Ovary (tissue), 9 donors: ENCODE measurements around the gene SLC7A5. TPM values are rescaled to one million over a fixed set of nuclear protein-coding genes. Genes with fewer than 3 reads are reported as not detected.
"Not testable (repeated sequence)": the region's sequence is repeated elsewhere in the genome, so short reads cannot be mapped to it uniquely, and the experiment has no call there.

Experiments
- DNase-seq, 5 donors: peaks; one replicate each; pipeline ENCODE4 v3.0.0-alpha.2; 2019 to 2020
- H3K27ac ChIP-seq, 2 donors: fragments of 200-600 bp; one replicate each; pipeline versions ENCODE4 v1.5.1 to v1.8.0; 2019 to 2022
- H3K27me3 ChIP-seq: fragments of 200-600 bp; one replicate; pipeline ENCODE4 v1.8.0; 2022
- H3K36me3 ChIP-seq: fragments of 200-600 bp; sonication (generic); one replicate; pipeline ENCODE4 v1.5.1; 2019
- H3K4me1 ChIP-seq: one replicate; pipeline ENCODE4 v1.8.1; 2013; ENCODE audit warnings: mild to moderate bottlenecking, moderate library complexity; ENCODE audit not compliant: insufficient read depth
- H3K4me3 ChIP-seq: fragments of 200-600 bp; sonication (generic); one replicate; pipeline ENCODE4 v1.5.1; 2017
- H3K9me3 ChIP-seq, 2 donors: fragments of 200-600 bp in 1 of 2; sonication (generic) in 1 of 2; one replicate each; pipeline versions ENCODE4 v1.5.1 to v1.8.1; 2013 to 2019; ENCODE audit warnings: mild to moderate bottlenecking in 1 of 2, moderate library complexity in 1 of 2
- EP300 ChIP-seq: sonication (generic); formaldehyde crosslinking; IDR thresholded peaks from one replicate; pipeline ENCODE4 v1.6.1; 2017; ENCODE audit warnings: antibody characterized with exemption
- POLR2A ChIP-seq: fragments of 450-650 bp; IDR thresholded peaks from one replicate; pipeline ENCODE4 v1.6.1; 2017; ENCODE audit warnings: antibody characterized with exemption, mild to moderate bottlenecking, moderate library complexity
- WGBS, 3 donors: extraction: QIAGEN DNeasy Blood & Tissue Kit in 1 of 3; methylation state at CpG; one replicate each; pipeline versions ENCODE4 v1.1.5 to v1.1.7; 2013 to 2017; 5-methylcytosine and 5-hydroxymethylcytosine counted together
- intact Hi-C, 4 donors: fragments of 100-400 bp; cut with DNase I; formaldehyde crosslinking; loops; one replicate each; pipeline versions ENCODE4 v1.11.0 to v1.15.1; 2022 to 2023
- polyA plus RNA-seq, 2 donors: library from polyadenylated mRNA; stranded (reverse); fragments of 200-250 nt in 1 of 2; fragments of 350-450 nt in 1 of 2; fragmentation: Illumina TruSeq in 1 of 2; extraction: RNeasy Lipid Tissue Mini Kit (QIAGEN cat#74804) in 1 of 2; gene quantifications; one replicate each; pipeline ENCODE4 v1.2.3, GENCODE V29; 2013 to 2014
- total RNA-seq, 7 donors: library from RNA; depleted of rRNA in 2 of 7; stranded (reverse); fragments of >200 nt in 2 of 7; fragmentation: NEBNext Ultra II Directional in 3 of 7; extraction: Animal tissue kit (Norgen Biotek cat#: 25700) in 3 of 7; gene quantifications; one replicate each; pipeline versions ENCODE4 v1.1.0 to v1.2.4, GENCODE V29; 2016 to 2023
- TF ChIP-seq, protein P1 (sequence below), 3 donors: fragments of 450-650 bp in 2 of 3; fragments of 200-600 bp in 1 of 3; IDR thresholded peaks; one replicate each; pipeline versions ENCODE4 v1.5.1 to v1.8.0; 2016 to 2022; ENCODE audit warnings: antibody characterized with exemption in 3 of 3, mild to moderate bottlenecking in 1 of 3
- donor health status: DM: no; HTN: no; CAD: no; lungs with moderate emphysema.
- donor health status: DM: no; HTN: no; CAD: no.
- donor health status: Bipolar disorder and iron deficiency.
- donor health status: DM: yes; HTN: yes; CAD: no.
- donor health status: DM: no; HTN: no; CAD: no.
- donor health status: DM: yes; HTN: yes; CAD: no.

SLC7A5 gene
- total and polyA plus RNA-seq, 9 donors: 3.1 to 64.3 (median 9.2) TPM

DNA sequence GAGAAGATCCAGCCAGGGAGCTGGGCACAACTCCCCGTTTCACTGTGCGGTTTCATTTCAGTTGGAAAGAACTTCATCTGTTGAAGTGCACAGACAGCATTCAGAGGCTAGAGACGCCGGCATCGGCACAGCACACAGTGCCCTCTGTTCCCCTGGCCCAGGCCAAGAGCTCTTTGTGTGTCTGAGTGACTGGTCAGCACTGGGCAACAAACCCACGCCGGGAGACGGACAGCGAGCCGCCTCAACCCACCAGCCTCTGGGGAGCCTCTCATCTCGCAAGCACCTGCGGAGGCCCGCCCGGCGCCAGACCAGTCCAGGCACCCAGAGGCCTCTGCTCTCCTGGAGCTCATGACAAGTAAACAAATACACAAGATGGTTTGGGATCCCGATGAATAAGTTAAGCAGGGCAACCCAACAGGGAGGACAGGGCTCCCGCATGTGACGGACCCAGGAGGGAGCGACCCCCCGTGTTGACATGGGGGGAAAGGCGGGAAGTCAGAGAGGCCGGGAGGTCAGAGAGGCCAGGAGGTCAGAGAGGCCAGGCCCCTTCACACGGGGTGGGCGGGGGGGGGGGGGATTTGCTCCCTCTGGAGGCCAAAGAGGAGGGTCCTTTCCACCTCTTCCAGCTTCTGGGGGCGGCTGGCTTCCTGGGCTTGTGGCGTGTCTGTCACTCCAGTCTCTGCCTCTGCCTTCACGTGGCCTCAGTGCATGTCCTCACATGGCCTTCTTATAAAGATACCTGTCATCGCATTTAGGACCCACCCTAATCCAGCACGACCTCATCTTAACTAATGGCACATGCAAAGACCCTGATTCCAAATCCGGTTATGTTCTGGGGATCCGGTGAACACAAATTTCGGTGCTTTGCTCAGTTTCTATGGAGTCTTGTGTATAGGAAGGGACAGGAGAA, 77.8 kb downstream of the SLC7A5 start:
- H3K9me3 ChIP-seq: no peaks in the 10 kb centered on the region
- H3K27ac ChIP-seq: no peak overlapping the region
- peaks cover 2% of the 10 kb centered on the region for H3K4me1 ChIP-seq
- no peak overlapping the region for H3K4me3 ChIP-seq
- intact Hi-C loops: no loop called here
- no peak for DNase-seq
- no peaks in the 10 kb centered on the region for H3K36me3 ChIP-seq
- 76 to 80% (median 79%) methylated on average over 30 to 32 of the region's 32 CpGs for WGBS, 3 donors
- no peaks in the 10 kb centered on the region for H3K27me3 ChIP-seq
- TF ChIP-seq, protein P1, sequence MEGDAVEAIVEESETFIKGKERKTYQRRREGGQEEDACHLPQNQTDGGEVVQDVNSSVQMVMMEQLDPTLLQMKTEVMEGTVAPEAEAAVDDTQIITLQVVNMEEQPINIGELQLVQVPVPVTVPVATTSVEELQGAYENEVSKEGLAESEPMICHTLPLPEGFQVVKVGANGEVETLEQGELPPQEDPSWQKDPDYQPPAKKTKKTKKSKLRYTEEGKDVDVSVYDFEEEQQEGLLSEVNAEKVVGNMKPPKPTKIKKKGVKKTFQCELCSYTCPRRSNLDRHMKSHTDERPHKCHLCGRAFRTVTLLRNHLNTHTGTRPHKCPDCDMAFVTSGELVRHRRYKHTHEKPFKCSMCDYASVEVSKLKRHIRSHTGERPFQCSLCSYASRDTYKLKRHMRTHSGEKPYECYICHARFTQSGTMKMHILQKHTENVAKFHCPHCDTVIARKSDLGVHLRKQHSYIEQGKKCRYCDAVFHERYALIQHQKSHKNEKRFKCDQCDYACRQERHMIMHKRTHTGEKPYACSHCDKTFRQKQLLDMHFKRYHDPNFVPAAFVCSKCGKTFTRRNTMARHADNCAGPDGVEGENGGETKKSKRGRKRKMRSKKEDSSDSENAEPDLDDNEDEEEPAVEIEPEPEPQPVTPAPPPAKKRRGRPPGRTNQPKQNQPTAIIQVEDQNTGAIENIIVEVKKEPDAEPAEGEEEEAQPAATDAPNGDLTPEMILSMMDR (IDR thresholded peaks at IDR 0.05): no peak
- no peak for TF ChIP-seq EP300
- TF ChIP-seq POLR2A: no peak

DNA sequence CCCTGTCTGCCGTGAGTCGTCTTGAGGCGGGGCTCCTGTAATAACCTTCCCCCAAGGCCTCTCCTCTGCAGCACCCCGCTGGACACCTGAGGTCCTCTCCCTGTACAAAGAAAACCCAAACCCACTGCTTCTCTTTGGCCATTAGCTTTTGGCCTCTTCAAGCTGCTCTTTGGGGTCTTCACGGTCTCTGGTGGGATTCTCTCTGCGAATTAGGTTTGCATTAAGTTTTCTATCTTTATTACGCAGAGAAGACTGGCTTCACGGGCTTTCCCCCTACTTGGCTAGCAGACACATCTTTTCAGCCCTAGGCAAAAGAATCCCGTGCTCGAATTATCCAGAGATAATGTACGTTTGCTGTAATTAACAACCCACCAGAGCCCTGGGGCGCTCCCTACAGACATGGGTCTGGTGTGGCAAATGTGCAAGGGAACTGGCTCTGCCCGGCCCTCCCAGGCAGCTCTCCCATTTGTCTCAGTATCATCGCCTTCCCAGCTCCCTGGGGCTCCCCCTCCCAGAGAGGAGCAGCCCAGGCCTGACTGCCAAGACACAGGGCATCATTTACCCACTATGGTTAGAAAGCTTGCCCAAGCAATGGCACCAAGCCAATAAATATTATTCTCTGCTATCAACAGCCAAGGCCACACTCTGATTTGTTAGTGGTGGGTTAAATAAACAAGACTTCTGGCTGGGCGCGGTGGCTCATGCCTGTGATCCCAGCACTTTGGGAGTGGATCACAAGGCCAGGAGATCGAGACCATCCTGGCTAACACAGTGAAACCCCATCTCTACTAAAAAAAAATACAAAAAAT, 78.8 kb downstream of the SLC7A5 start:
- no peak for TF ChIP-seq EP300
- Histone ChIP-seq H3K4me3 (no peak overlapping the region), H3K9me3 (no peaks in the 10 kb centered on the region), H3K27me3 (no peaks in the 10 kb centered on the region), H3K27ac (no peak overlapping the region), H3K36me3 (no peaks in the 10 kb centered on the region), H3K4me1 (peaks cover 2% of the 10 kb centered on the region)
- DNase-seq: peak in 4 of 5 donors; percentile 29 to 58 (median 46)
- intact Hi-C loops: no loop called here
- WGBS, 3 donors: 38 to 46% (median 43%) methylated on average over 17 of the region's 17 CpGs

DNA sequence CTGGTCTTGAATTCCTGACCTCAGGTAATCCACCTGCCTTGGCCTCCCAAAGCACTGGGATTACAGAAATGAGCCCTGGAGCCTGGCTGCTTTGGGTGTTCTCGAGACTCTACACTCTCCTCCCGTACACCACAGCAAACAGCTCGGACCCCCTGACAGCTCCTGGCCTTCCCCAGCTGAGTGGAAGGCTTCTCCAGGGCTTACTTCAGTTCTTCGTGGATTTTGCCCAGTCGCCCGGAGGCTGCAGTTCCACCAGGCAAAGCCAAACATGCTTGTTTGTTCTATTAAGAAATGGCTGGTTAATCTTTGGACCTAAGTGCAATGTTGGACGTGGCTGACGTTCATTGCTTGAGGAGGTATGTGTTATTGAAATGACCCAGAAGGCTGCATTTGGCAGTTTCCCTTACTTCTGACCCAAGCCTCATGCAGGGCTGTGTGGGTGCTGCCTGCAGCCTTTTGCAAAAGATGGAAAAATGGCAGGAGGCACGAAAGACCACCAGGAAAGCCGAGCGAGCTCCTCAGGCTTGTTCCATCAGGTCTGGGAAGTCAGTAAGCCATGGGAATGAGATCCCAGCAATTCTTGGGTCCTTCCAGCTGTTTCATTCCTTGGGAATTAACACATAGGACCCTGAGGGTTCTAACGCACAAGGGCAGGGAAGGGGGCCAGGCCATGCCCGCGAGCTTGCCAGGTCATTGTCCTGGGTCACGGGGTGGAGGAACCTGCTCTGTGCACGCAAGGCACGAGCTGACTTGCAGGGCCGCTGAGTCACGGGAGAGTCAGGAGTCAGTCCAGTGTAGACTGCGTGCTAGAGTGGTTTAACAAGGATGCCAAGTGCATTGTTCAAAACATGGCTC, 79.6 kb downstream of the SLC7A5 start:
- intact Hi-C loops: loop anchor here in 1 of 4 donors (10.0 kb wide), 1 partner anchor 65 kb away; no protein-coding TSS in a partner anchor
- Histone ChIP-seq H3K27me3 (no peaks in the 10 kb centered on the region), H3K27ac (no peak overlapping the region), H3K9me3 (no peaks in the 10 kb centered on the region), H3K4me3 (no peak overlapping the region), H3K36me3 (no peaks in the 10 kb centered on the region), H3K4me1 (peaks cover 2% of the 10 kb centered on the region)
- TF ChIP-seq, protein P1 (IDR thresholded peaks at IDR 0.05): no peak
- 67 to 81% (median 68%) methylated on average over 20 of the region's 20 CpGs for WGBS, 3 donors
- no peak for DNase-seq

DNA sequence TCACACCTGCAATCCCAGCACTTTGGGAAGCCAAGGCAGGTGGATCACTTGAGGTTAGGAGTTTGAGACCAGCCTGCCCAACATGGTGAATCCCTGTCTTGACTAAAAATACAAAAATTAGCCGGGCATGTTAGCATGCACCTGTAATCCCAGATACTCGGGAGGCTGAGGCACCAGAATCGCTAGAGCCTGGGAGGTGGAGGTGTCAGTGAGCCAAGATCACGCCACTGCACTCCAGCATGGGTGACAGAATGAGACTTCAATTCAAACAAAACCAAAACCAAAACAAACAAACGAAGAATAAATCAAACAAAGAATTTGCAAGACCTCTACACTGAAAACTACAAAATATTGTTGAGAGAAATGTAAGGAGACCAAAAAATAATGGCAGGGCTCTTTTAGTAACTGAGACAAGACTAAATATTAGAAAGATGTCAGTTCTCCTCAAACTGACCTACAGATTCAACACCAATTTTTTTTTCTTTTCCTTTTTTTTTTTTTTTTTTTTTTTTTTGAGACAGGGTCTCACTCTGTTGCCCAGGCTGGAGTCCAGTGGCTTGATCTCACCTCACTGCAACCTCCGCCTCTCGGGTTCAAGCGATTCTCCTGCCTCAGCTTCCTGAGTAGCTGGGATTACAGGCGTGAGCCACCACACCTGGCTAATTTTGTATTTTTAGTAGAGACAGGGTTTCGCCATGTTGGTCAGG, 80.4 kb downstream of the SLC7A5 start:
- H3K4me1 ChIP-seq, H3K36me3 ChIP-seq, H3K27me3 ChIP-seq, H3K4me3 ChIP-seq, H3K27ac ChIP-seq, H3K9me3 ChIP-seq, DNase-seq: not testable (repeated sequence)
- intact Hi-C loops: loop anchor here in 1 of 4 donors (10.0 kb wide), 1 partner anchor 66 kb away; no protein-coding TSS in a partner anchor
- WGBS, 3 donors: 91 to 93% (median 92%) methylated on average over 10 of the region's 10 CpGs

DNA sequence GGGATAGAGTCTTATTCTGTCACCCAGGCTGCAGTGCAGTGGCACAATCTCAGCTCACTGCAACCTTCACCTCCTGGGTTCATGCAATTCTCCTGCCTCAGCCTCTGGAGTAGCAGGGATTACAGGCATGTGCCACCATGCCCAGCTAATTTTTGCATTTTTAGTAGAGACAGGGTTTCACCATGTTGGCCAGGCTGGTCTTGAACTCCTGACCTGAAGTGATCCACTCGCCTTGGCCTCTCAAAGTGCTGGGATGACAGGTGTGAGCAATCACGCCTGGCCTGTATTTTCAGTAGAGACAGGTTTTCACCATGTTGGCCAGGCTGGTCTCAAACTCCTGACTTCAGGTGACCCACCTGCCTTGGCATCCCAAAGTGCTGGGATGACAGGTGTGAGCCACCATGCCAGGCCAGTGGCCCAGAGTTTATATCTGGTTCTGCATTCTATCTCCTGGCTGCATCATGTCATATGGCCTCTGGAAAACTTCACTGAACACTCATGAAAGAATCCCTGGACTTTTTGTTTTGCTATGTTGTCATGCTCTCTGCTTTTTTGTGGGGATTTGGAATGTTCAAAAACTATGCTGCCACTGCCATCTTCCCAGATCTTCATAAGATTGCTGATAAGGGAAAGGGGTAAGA, 81.7 kb downstream of the SLC7A5 start:
- H3K27me3 ChIP-seq, H3K4me3 ChIP-seq, H3K27ac ChIP-seq, H3K36me3 ChIP-seq, H3K4me1 ChIP-seq, H3K9me3 ChIP-seq, DNase-seq: not testable (repeated sequence)
- 75 to 95% (median 93%) methylated on average over 2 of the region's 2 CpGs for WGBS, 3 donors
- intact Hi-C loops: loop anchor here in 1 of 4 donors (10.0 kb wide), 1 partner anchor 67 kb away; no protein-coding TSS in a partner anchor
